Muscle layer of colon (tissue), 2 donors: ENCODE measurements around the gene CBX7.
A peak's percentile ranks its signal among the peaks of the same experiment; 100 is the strongest.

Experiments
- H3K27ac ChIP-seq: one replicate; pipeline ENCODE4 v1.7.0; 2013; ENCODE audit warnings: low read depth, mild to moderate bottlenecking, low read length, moderate library complexity
- H3K27me3 ChIP-seq, 2 donors: one replicate each; pipeline ENCODE4 v1.7.0; 2013; ENCODE audit warnings: low read length in 2 of 2, mild to moderate bottlenecking in 2 of 2; ENCODE audit not compliant: insufficient read depth in 2 of 2, control insufficient read depth in 1 of 2
- H3K36me3 ChIP-seq: one replicate; pipeline ENCODE4 v1.7.0; 2013; ENCODE audit warnings: mild to moderate bottlenecking, low read length; ENCODE audit not compliant: insufficient read depth
- H3K4me1 ChIP-seq: one replicate; pipeline ENCODE4 v1.7.0; 2013; ENCODE audit warnings: mild to moderate bottlenecking, low read length; ENCODE audit not compliant: insufficient read depth
- H3K4me3 ChIP-seq, 2 donors: one replicate each; pipeline ENCODE4 v1.7.0; 2013; ENCODE audit warnings: low read length in 2 of 2, low read depth in 1 of 2, mild to moderate bottlenecking in 1 of 2, moderate library complexity in 1 of 2
- H3K9ac ChIP-seq: one replicate; pipeline ENCODE4 v1.7.0; 2013; ENCODE audit warnings: low read length
- H3K9me3 ChIP-seq: one replicate; pipeline ENCODE4 v1.7.0; 2013; ENCODE audit warnings: mild to moderate bottlenecking, low read length
- donor health status: abdominal sarcoma.
- donor health status: Adenocarcinoma of cecum.

The CBX7 gene

GRCh38 chr22:39179401-39179827 lies 26.9 kb upstream of the CBX7 start:
- no peak overlapping the region for H3K4me3 ChIP-seq
- peaks cover 23% of the 10 kb centered on the region for H3K4me1 ChIP-seq
- no peak overlapping the region for H3K27ac ChIP-seq
- H3K9me3 ChIP-seq = no peaks in the 10 kb centered on the region
- no peaks in the 10 kb centered on the region for H3K27me3 ChIP-seq
- H3K36me3 ChIP-seq = no peaks in the 10 kb centered on the region
- no peak overlapping the region for H3K9ac ChIP-seq

GRCh38 chr22:39178206-39179111 lies 26.0 kb upstream of the CBX7 start:
- no peaks in the 10 kb centered on the region for H3K36me3 ChIP-seq
- no peak overlapping the region for H3K27ac ChIP-seq
- H3K9ac ChIP-seq = no peak overlapping the region
- no peaks in the 10 kb centered on the region for H3K9me3 ChIP-seq
- no peaks in the 10 kb centered on the region for H3K27me3 ChIP-seq
- H3K4me1 ChIP-seq = peaks cover 33% of the 10 kb centered on the region
- H3K4me3 ChIP-seq = no peak overlapping the region

GRCh38 chr22:39177791-39178190 lies 25.3 kb upstream of the CBX7 start:
- H3K9ac ChIP-seq = no peak overlapping the region
- H3K4me1 ChIP-seq = peaks cover 39% of the 10 kb centered on the region
- H3K27me3 ChIP-seq = no peaks in the 10 kb centered on the region
- no peaks in the 10 kb centered on the region for H3K36me3 ChIP-seq
- no peak overlapping the region for H3K4me3 ChIP-seq
- no peaks in the 10 kb centered on the region for H3K9me3 ChIP-seq
- no peak overlapping the region for H3K27ac ChIP-seq

GRCh38 chr22:39177456-39177775 lies 24.9 kb upstream of the CBX7 start:
- Histone ChIP-seq H3K9ac (no peak overlapping the region), H3K4me1 (peaks cover 39% of the 10 kb centered on the region), H3K27ac (no peak overlapping the region), H3K36me3 (no peaks in the 10 kb centered on the region), H3K4me3 (no peak overlapping the region), H3K27me3 (no peaks in the 10 kb centered on the region), H3K9me3 (no peaks in the 10 kb centered on the region)

- Histone ChIP-seq H3K27ac (peak overlapping the region; percentile 61), H3K9me3 (no peaks in the 10 kb centered on the region), H3K36me3 (no peaks in the 10 kb centered on the region), H3K4me3 (no peak overlapping the region), H3K4me1 (peaks cover 39% of the 10 kb centered on the region), H3K9ac (no peak overlapping the region), H3K27me3 (no peaks in the 10 kb centered on the region)
Observed at GRCh38 chr22:39176714-39177455, 24.4 kb upstream of the CBX7 start.

GRCh38 chr22:39176143-39176713 lies 23.7 kb upstream of the CBX7 start:
- Histone ChIP-seq H3K27me3 (no peaks in the 10 kb centered on the region), H3K9me3 (no peaks in the 10 kb centered on the region), H3K4me1 (peaks cover 42% of the 10 kb centered on the region), H3K9ac (no peak overlapping the region), H3K36me3 (no peaks in the 10 kb centered on the region), H3K27ac (peak overlapping the region; percentile 61), H3K4me3 (no peak overlapping the region)

- Histone ChIP-seq H3K4me3 (peak overlapping the region in 1 of 2 donors; percentile 16), H3K27me3 (no peaks in the 10 kb centered on the region), H3K9ac (no peak overlapping the region), H3K36me3 (no peaks in the 10 kb centered on the region), H3K27ac (peak overlapping the region; percentile 61), H3K4me1 (peaks cover 46% of the 10 kb centered on the region), H3K9me3 (no peaks in the 10 kb centered on the region)
Observed at GRCh38 chr22:39175353-39176142, 23.1 kb upstream of the CBX7 start.

- Histone ChIP-seq H3K4me3 (peak overlapping the region in 1 of 2 donors; percentile 16), H3K9ac (no peak overlapping the region), H3K27ac (peak overlapping the region; percentile 12), H3K9me3 (no peaks in the 10 kb centered on the region), H3K36me3 (no peaks in the 10 kb centered on the region), H3K27me3 (no peaks in the 10 kb centered on the region), H3K4me1 (peaks cover 46% of the 10 kb centered on the region)
Observed at GRCh38 chr22:39174498-39175352, 22.2 kb upstream of the CBX7 start.

- H3K27ac ChIP-seq = peak overlapping the region; percentile 12
- no peaks in the 10 kb centered on the region for H3K36me3 ChIP-seq
- no peaks in the 10 kb centered on the region for H3K9me3 ChIP-seq
- H3K9ac ChIP-seq = no peak overlapping the region
- peak overlapping the region in 1 of 2 donors; percentile 16 for H3K4me3 ChIP-seq
- H3K4me1 ChIP-seq = peaks cover 46% of the 10 kb centered on the region
- no peaks in the 10 kb centered on the region for H3K27me3 ChIP-seq
Observed at GRCh38 chr22:39173787-39174497, 21.5 kb upstream of the CBX7 start.

- H3K9ac ChIP-seq = no peak overlapping the region
Observed at GRCh38 chr22:39173050-39173706, 20.7 kb upstream of the CBX7 start.

More at GRCh38 chr22:39173050-39173706, 20.7 kb upstream of the CBX7 start:
- no peaks in the 10 kb centered on the region for H3K36me3 ChIP-seq
- H3K4me1 ChIP-seq = peaks cover 46% of the 10 kb centered on the region
- no peaks in the 10 kb centered on the region for H3K9me3 ChIP-seq
- no peaks in the 10 kb centered on the region for H3K27me3 ChIP-seq
- peak overlapping the region; percentile 3 for H3K27ac ChIP-seq
- no peak overlapping the region for H3K4me3 ChIP-seq
